GM23338 (cell line): ENCODE measurements around the gene MDH1B. TPM values are rescaled to one million over a fixed set of nuclear protein-coding genes. Genes with fewer than 3 reads are reported as not detected.

ENCODE experiments used
- ATAC-seq: fragments of 200-7000 bp; cut with Tn5 transposase; 3 replicates; pipeline ENCODE4 v1.9.1; 2020
- DNase-seq: peaks from one replicate; pipeline ENCODE4 v3.0.0-alpha.2; 2015; ENCODE audit warnings: low spot score
- H2AFZ ChIP-seq: fragments of 200-600 bp; sonication (generic); 2 replicates; pipeline ENCODE4 v1.8.0; 2016; ENCODE audit warnings: antibody characterized with exemption, mild to moderate bottlenecking, moderate library complexity
- H3F3A ChIP-seq: fragments of 200-600 bp; sonication (generic); replicated peaks from 2 replicates; pipeline ENCODE4 v1.8.0; 2017; ENCODE audit warnings: antibody characterized with exemption, mixed run types, low read depth
- H3K27ac ChIP-seq: fragments of 200-600 bp; sonication (generic); 2 replicates; pipeline ENCODE4 v1.6.1; 2016; ENCODE audit warnings: low read depth
- H3K27me3 ChIP-seq: fragments of 200-600 bp; sonication (generic); 2 replicates; pipeline ENCODE4 v1.8.0; 2016; ENCODE audit warnings: mild to moderate bottlenecking, mixed run types, moderate library complexity; ENCODE audit not compliant: insufficient read depth
- H3K36me3 ChIP-seq: fragments of 200-600 bp; sonication (generic); 2 replicates; pipeline ENCODE4 v1.8.0; 2016; ENCODE audit warnings: mild to moderate bottlenecking; ENCODE audit not compliant: insufficient read depth
- H3K4me1 ChIP-seq: fragments of 200-600 bp; sonication (generic); 2 replicates; pipeline ENCODE4 v1.8.0; 2016; ENCODE audit warnings: mild to moderate bottlenecking, moderate library complexity; ENCODE audit not compliant: insufficient read depth
- H3K4me2 ChIP-seq: fragments of 200-600 bp; sonication (generic); 2 replicates; pipeline ENCODE4 v1.7.1; 2017; ENCODE audit warnings: mixed run types
- H3K4me3 ChIP-seq: fragments of 200-600 bp; sonication (generic); 2 replicates; pipeline ENCODE4 v1.6.1; 2016; ENCODE audit warnings: mixed run types
- H3K79me2 ChIP-seq: fragments of 200-600 bp; sonication (generic); replicated peaks from 2 replicates; pipeline ENCODE4 v1.8.0; 2017; ENCODE audit warnings: mild to moderate bottlenecking; ENCODE audit not compliant: insufficient read depth
- H3K9me2 ChIP-seq: fragments of 200-600 bp; sonication (generic); 2 replicates; pipeline ENCODE4 v1.8.0; 2017; ENCODE audit not compliant: insufficient read depth
- H4K20me1 ChIP-seq: fragments of 200-600 bp; sonication (generic); replicated peaks from 2 replicates; pipeline ENCODE4 v1.8.0; 2017; ENCODE audit warnings: mild to moderate bottlenecking; ENCODE audit not compliant: insufficient read depth
- H3K27ac Mint-ChIP-seq: 2 replicates; pipeline ENCODE4 v1.8.0; 2020; ENCODE audit warnings: inconsistent platforms, mild to moderate bottlenecking, moderate library complexity, mixed read lengths
- H3K27me3 Mint-ChIP-seq: 3 replicates; pipeline ENCODE4 v1.8.0; 2022; ENCODE audit warnings: low read depth, mild to moderate bottlenecking, moderate library complexity, mixed read lengths, inconsistent platforms; ENCODE audit not compliant: insufficient read depth, poor library complexity
- H3K36me3 Mint-ChIP-seq: 3 replicates; pipeline ENCODE4 v1.8.0; 2021; ENCODE audit warnings: low read depth, mild to moderate bottlenecking, inconsistent platforms, moderate library complexity, mixed read lengths
- H3K4me1 Mint-ChIP-seq: 3 replicates; pipeline ENCODE4 v1.8.0; 2020; ENCODE audit warnings: mild to moderate bottlenecking, inconsistent platforms, mixed read lengths
- H3K4me3 Mint-ChIP-seq: 3 replicates; pipeline ENCODE4 v1.8.0; 2021; ENCODE audit warnings: moderate library complexity, mild to moderate bottlenecking, inconsistent platforms, mixed read lengths
- H3K9me3 Mint-ChIP-seq: 3 replicates; pipeline ENCODE4 v1.8.0; 2020; ENCODE audit warnings: moderate library complexity, mild to moderate bottlenecking, inconsistent platforms, mixed read lengths
- CREB1 ChIP-seq: fragments of 250-450 bp; sonication (Bioruptor Pico); IDR thresholded peaks from 2 replicates; pipeline ENCODE4 v1.5.0; 2020; ENCODE audit warnings: low read depth, mild to moderate bottlenecking, moderate library complexity
- CTCF ChIP-seq, 2 experiments: fragments of 200-600 bp in 1 of 2; sonication (generic) in 1 of 2; conservative IDR thresholded peaks; 2 replicates each; pipeline versions ENCODE4 v1.5.1 to v1.6.1; 2016 to 2017; ENCODE audit warnings: antibody characterized with exemption in 2 of 2, low read depth in 2 of 2, mild to moderate bottlenecking in 2 of 2, moderate library complexity in 1 of 2
- EZH2 ChIP-seq: fragments of 200-600 bp; sonication (generic); IDR thresholded peaks from one replicate; pipeline ENCODE4 v1.8.0; 2017; ENCODE audit warnings: antibody characterized with exemption, mild to moderate bottlenecking, low read depth; ENCODE audit not compliant: unreplicated experiment
- EZH2phosphoT487 ChIP-seq: fragments of 200-600 bp; sonication (generic); IDR thresholded peaks from one replicate; pipeline ENCODE4 v1.8.1; 2018; ENCODE audit warnings: antibody characterized with exemption; ENCODE audit not compliant: unreplicated experiment
- JUNB ChIP-seq: IDR thresholded peaks from one replicate; pipeline ENCODE4 v1.6.1; 2016; ENCODE audit warnings: antibody characterized with exemption; ENCODE audit not compliant: unreplicated experiment
- NANOG ChIP-seq: IDR thresholded peaks from 2 replicates; pipeline ENCODE4 v1.6.1; 2016; ENCODE audit warnings: antibody characterized with exemption, borderline replicate concordance
- POLR2AphosphoS5 ChIP-seq: IDR thresholded peaks from 2 replicates; pipeline ENCODE4 v1.6.1; 2016; ENCODE audit warnings: antibody characterized with exemption, low read depth
- STAT1 ChIP-seq: IDR thresholded peaks from one replicate; pipeline ENCODE4 v1.6.1; 2016; ENCODE audit warnings: antibody characterized with exemption; ENCODE audit not compliant: unreplicated experiment
- ZNF331 ChIP-seq: fragments of 250-450 bp; sonication (Bioruptor Pico); IDR thresholded peaks from 2 replicates; pipeline ENCODE4 v1.5.0; 2020; ENCODE audit warnings: low read depth, mild to moderate bottlenecking, moderate library complexity
- polyA plus RNA-seq: library from polyadenylated mRNA; unstranded; fragments of >200 nt; fragmentation: Nextera tagmentation; extraction: Ambion mirVana; gene quantifications from 2 replicates; pipeline ENCODE4 v1.2.1, GENCODE V29; 2016
- total RNA-seq: library from RNA; depleted of rRNA; stranded (reverse); fragments of >200 nt; shearing (Covaris generic); gene quantifications from 2 replicates; pipeline ENCODE4 v1.2.3, GENCODE V29; 2014
- TF ChIP-seq, protein P1 (sequence below): IDR thresholded peaks from 2 replicates; pipeline ENCODE4 v1.6.1; 2016; ENCODE audit warnings: antibody characterized with exemption
- TF ChIP-seq, protein P2 (sequence below): IDR thresholded peaks from one replicate; pipeline ENCODE4 v1.6.1; 2018; ENCODE audit warnings: antibody characterized with exemption; ENCODE audit not compliant: unreplicated experiment

The MDH1B gene
- total and polyA plus RNA-seq, 2 experiments from 2014 or later, result 1.7 to 1.8 TPM

DNA sequence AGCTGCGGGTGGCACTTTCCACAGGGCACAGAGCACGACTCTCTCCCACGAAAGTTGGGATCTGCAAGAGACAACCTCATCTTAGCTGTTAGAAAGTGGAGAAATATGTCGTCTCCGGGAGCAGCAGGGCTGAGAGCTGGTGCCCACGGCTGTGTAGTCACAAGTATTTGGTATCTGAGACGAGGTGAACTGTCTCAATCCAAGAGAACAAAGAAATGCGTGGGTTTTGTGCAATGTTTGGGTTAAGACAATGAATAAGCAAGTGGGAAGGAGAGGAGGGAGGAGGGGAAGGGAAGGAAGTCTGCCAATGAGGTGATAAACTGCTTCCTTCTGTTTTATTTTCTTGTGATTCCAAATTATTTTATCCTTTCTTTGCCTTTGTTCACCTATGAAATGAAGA, 65.0 kb downstream of the MDH1B start (continued):
- no peak for TF ChIP-seq STAT1
- TF ChIP-seq NANOG, result no peak
- no peak for TF ChIP-seq ZNF331 (CRISPR knock-in tag)
- TF ChIP-seq, protein P1, sequence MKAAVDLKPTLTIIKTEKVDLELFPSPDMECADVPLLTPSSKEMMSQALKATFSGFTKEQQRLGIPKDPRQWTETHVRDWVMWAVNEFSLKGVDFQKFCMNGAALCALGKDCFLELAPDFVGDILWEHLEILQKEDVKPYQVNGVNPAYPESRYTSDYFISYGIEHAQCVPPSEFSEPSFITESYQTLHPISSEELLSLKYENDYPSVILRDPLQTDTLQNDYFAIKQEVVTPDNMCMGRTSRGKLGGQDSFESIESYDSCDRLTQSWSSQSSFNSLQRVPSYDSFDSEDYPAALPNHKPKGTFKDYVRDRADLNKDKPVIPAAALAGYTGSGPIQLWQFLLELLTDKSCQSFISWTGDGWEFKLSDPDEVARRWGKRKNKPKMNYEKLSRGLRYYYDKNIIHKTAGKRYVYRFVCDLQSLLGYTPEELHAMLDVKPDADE, result no peak
- TF ChIP-seq CREB1 (CRISPR knock-in tag), result no peak
- TF ChIP-seq EZH2, result no peak
- TF ChIP-seq POLR2AphosphoS5, result no peak
- no peak for TF ChIP-seq CTCF (conservative IDR thresholded peaks at IDR 0.05; ENCODE audit: low read depth in 2 of 2)

GRCh38 chr2:206698811-206699210, 66.3 kb downstream of the MDH1B start:
- no peaks in the 10 kb centered on the region for H3K36me3 Mint-ChIP-seq
- Histone ChIP-seq H3K27ac (no peak overlapping the region), H3K27me3 (no peaks in the 10 kb centered on the region), H3K36me3 (no peaks in the 10 kb centered on the region), H4K20me1 (no peaks in the 10 kb centered on the region), H3K4me1 (no peaks in the 10 kb centered on the region), H2AFZ (no peak overlapping the region), H3K4me2 (no peak overlapping the region), H3K4me3 (no peak overlapping the region), H3F3A (no peaks in the 10 kb centered on the region), H3K9me2 (no peaks in the 10 kb centered on the region), H3K79me2 (no peaks in the 10 kb centered on the region)
- TF ChIP-seq POLR2AphosphoS5, result no peak
- peak in 1 of 2 experiments; percentile 31; a peak in 2 of 4 replicates for TF ChIP-seq CTCF (conservative IDR thresholded peaks at IDR 0.05; ENCODE audit: low read depth in 2 of 2)
- no peaks in the 10 kb centered on the region for H3K4me1 Mint-ChIP-seq
- no peak for ATAC-seq
- no peak overlapping the region for H3K4me3 Mint-ChIP-seq
- no peak for DNase-seq
- no peak overlapping the region for H3K27ac Mint-ChIP-seq
- no peaks in the 10 kb centered on the region for H3K9me3 Mint-ChIP-seq
- H3K27me3 Mint-ChIP-seq, result peaks cover 2% of the 10 kb centered on the region

- Histone ChIP-seq H3K9me2 (no peaks in the 10 kb centered on the region), H3K27me3 (no peaks in the 10 kb centered on the region), H3K4me2 (no peak overlapping the region), H3K4me3 (no peak overlapping the region), H3K36me3 (no peaks in the 10 kb centered on the region), H3K4me1 (no peaks in the 10 kb centered on the region), H4K20me1 (no peaks in the 10 kb centered on the region), H3F3A (no peaks in the 10 kb centered on the region), H2AFZ (no peak overlapping the region), H3K79me2 (no peaks in the 10 kb centered on the region), H3K27ac (no peak overlapping the region)
- Mint-ChIP-seq H3K4me1 (no peaks in the 10 kb centered on the region), H3K27ac (no peak overlapping the region), H3K27me3 (peaks cover 2% of the 10 kb centered on the region), H3K9me3 (no peaks in the 10 kb centered on the region), H3K4me3 (no peak overlapping the region), H3K36me3 (no peaks in the 10 kb centered on the region)
- no peak for ATAC-seq
- no peak for DNase-seq
- TF ChIP-seq ZNF331 (CRISPR knock-in tag) (no peak), EZH2phosphoT487 (no peak), CREB1 (CRISPR knock-in tag) (no peak), JUNB (no peak)
- TF ChIP-seq, protein P2, sequence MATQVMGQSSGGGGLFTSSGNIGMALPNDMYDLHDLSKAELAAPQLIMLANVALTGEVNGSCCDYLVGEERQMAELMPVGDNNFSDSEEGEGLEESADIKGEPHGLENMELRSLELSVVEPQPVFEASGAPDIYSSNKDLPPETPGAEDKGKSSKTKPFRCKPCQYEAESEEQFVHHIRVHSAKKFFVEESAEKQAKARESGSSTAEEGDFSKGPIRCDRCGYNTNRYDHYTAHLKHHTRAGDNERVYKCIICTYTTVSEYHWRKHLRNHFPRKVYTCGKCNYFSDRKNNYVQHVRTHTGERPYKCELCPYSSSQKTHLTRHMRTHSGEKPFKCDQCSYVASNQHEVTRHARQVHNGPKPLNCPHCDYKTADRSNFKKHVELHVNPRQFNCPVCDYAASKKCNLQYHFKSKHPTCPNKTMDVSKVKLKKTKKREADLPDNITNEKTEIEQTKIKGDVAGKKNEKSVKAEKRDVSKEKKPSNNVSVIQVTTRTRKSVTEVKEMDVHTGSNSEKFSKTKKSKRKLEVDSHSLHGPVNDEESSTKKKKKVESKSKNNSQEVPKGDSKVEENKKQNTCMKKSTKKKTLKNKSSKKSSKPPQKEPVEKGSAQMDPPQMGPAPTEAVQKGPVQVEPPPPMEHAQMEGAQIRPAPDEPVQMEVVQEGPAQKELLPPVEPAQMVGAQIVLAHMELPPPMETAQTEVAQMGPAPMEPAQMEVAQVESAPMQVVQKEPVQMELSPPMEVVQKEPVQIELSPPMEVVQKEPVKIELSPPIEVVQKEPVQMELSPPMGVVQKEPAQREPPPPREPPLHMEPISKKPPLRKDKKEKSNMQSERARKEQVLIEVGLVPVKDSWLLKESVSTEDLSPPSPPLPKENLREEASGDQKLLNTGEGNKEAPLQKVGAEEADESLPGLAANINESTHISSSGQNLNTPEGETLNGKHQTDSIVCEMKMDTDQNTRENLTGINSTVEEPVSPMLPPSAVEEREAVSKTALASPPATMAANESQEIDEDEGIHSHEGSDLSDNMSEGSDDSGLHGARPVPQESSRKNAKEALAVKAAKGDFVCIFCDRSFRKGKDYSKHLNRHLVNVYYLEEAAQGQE, result no peak
These were observed 68.2 kb downstream of the MDH1B start for GRCh38 chr2:206696910-206697309.
